Endothelial cell of umbilical vein (primary cell): ENCODE measurements around the gene NMT1. TPM values are rescaled to one million over a fixed set of nuclear protein-coding genes. Genes with fewer than 3 reads are reported as not detected.

Experiments
- BruUV-seq: library from RNA; stranded (reverse); fragments of 400-500 nt; replicated peaks from 2 replicates; lab custom pipeline; 2021; lab: Mats Ljungman, UMichigan
- CTCF ChIA-PET: fragments of 300-600, 350-600 bp; sonication (Branson Sonifier 250); formaldehyde crosslinking; loops from one replicate; lab custom pipeline; 2021; ENCODE audit warnings: antibody characterized with exemption, inconsistent platforms; lab: Charles Lee
- POLR2A ChIA-PET: fragments of 300-600, 350-600 bp; sonication (Branson Sonifier 250); formaldehyde crosslinking; loops from one replicate; lab custom pipeline; 2021; ENCODE audit warnings: antibody characterized with exemption, inconsistent platforms; lab: Charles Lee
- DNase-seq: peaks from one replicate; pipeline ENCODE4 v3.0.0-alpha.2; 2011; ENCODE audit warnings: low read depth, low spot score
- FAIRE-seq: peaks from 2 replicates; lab custom pipeline; 2011; peaks lifted over from hg19 to GRCh38; lab: Jason Lieb, UNC
- H2AFZ ChIP-seq: 2 replicates; pipeline ENCODE4 v1.6.0; 2012; ENCODE audit warnings: low read depth, low read length, control low read depth, inconsistent platforms
- H3K27ac ChIP-seq: 2 replicates; pipeline ENCODE4 v1.5.1; 2011; ENCODE audit warnings: low read depth, mild to moderate bottlenecking, control low read depth, low read length, moderate library complexity; ENCODE audit not compliant: insufficient read depth
- H3K27me3 ChIP-seq, 2 experiments: 2 replicates each; pipeline versions ENCODE4 v1.6.0 to v1.6.1; 2011; ENCODE audit warnings: low read length in 2 of 2, mixed read lengths in 1 of 2; ENCODE audit not compliant: control insufficient read depth in 2 of 2, insufficient read depth in 2 of 2
- H3K36me3 ChIP-seq, 2 experiments: 2 replicates in 1 of 2; 3 replicates in 1 of 2; pipeline ENCODE4 v1.5.1; 2011; ENCODE audit warnings: low read length in 2 of 2, mild to moderate bottlenecking in 1 of 2, moderate library complexity in 1 of 2; ENCODE audit not compliant: control insufficient read depth in 2 of 2, insufficient read depth in 2 of 2; ENCODE audit errors: extremely low read depth in 1 of 2
- H3K4me1 ChIP-seq: 3 replicates; pipeline ENCODE4 v1.5.1; 2011; ENCODE audit warnings: mild to moderate bottlenecking, low read length; ENCODE audit not compliant: control insufficient read depth, insufficient read depth; ENCODE audit errors: extremely low read depth
- H3K4me2 ChIP-seq: 2 replicates; pipeline ENCODE4 v1.6.1; 2011; ENCODE audit warnings: low read length, control low read depth, mixed read lengths; ENCODE audit not compliant: insufficient read depth
- H3K4me3 ChIP-seq, 3 experiments: fragments of 200-600 bp in 1 of 3; sonication (generic), shearing (Covaris generic) in 1 of 3; replicated peaks in 1 of 3; 2 replicates each; pipeline ENCODE4 v1.5.1; 2011 to 2016; ENCODE audit warnings: control low read depth in 3 of 3, low read length in 3 of 3, mild to moderate bottlenecking in 2 of 3, inconsistent platforms in 1 of 3, low read depth in 1 of 3, moderate library complexity in 1 of 3; ENCODE audit not compliant: insufficient read depth in 1 of 3
- H3K79me2 ChIP-seq: 2 replicates; pipeline ENCODE4 v1.6.0; 2012; ENCODE audit warnings: low read length, inconsistent platforms; ENCODE audit not compliant: control insufficient read depth, insufficient read depth
- H3K9ac ChIP-seq: replicated peaks from 2 replicates; pipeline ENCODE3; 2011; ENCODE audit warnings: low read length, control low read depth; ENCODE audit not compliant: insufficient read depth; ENCODE audit errors: extremely low read depth
- H3K9me1 ChIP-seq: replicated peaks from 3 replicates; pipeline ENCODE4 v1.6.0; 2011; ENCODE audit warnings: mild to moderate bottlenecking, low read length; ENCODE audit not compliant: control insufficient read depth, insufficient read depth; ENCODE audit errors: extremely low read depth
- H3K9me3 ChIP-seq: replicated peaks from 2 replicates; pipeline ENCODE4 v1.5.1; 2012; ENCODE audit warnings: low read length, inconsistent platforms; ENCODE audit not compliant: control insufficient read depth, insufficient read depth
- H4K20me1 ChIP-seq: replicated peaks from 2 replicates; pipeline ENCODE3; 2011; ENCODE audit warnings: mild to moderate bottlenecking, low read length; ENCODE audit not compliant: control insufficient read depth, insufficient read depth; ENCODE audit errors: extremely low read depth
- EZH2 ChIP-seq: IDR thresholded peaks from 2 replicates; pipeline ENCODE4 v1.6.1; 2012; ENCODE audit warnings: borderline replicate concordance, low read depth, mild to moderate bottlenecking, moderate library complexity, low read length, inconsistent platforms; ENCODE audit not compliant: severe bottlenecking
- FOS ChIP-seq: IDR thresholded peaks from 2 replicates; pipeline ENCODE4 v1.6.1; 2011; ENCODE audit warnings: mild to moderate bottlenecking, low read length, moderate library complexity, borderline replicate concordance; ENCODE audit not compliant: insufficient read depth
- GATA2 ChIP-seq: IDR thresholded peaks from 2 replicates; pipeline ENCODE4 v1.7.0; 2011; ENCODE audit warnings: low read depth, mild to moderate bottlenecking, moderate library complexity, mixed read lengths, low read length; ENCODE audit not compliant: insufficient read length, insufficient read depth
- JUN ChIP-seq: IDR thresholded peaks from 2 replicates; pipeline ENCODE4 v1.6.1; 2011; ENCODE audit warnings: borderline replicate concordance, low read depth; ENCODE audit not compliant: insufficient read length, insufficient read depth
- MYC ChIP-seq: IDR thresholded peaks from one replicate; pipeline ENCODE4 v1.6.1; 2011; ENCODE audit warnings: mild to moderate bottlenecking, low read depth, low read length
- POLR2A ChIP-seq: IDR thresholded peaks from 2 replicates; pipeline ENCODE4 v1.6.1; 2012; ENCODE audit warnings: low read depth, mild to moderate bottlenecking, control low read depth, low read length
- POLR2AphosphoS5 ChIP-seq: IDR thresholded peaks from 2 replicates; pipeline ENCODE4 v1.6.1; 2012; ENCODE audit warnings: low read depth, mild to moderate bottlenecking, control low read depth, low read length, moderate library complexity; ENCODE audit not compliant: insufficient read depth
- dilution Hi-C: fragments of 300-500 bp; cut with MboI; formaldehyde crosslinking; loops from one replicate; pipeline ENCODE4 v1.15.0; 2019; ENCODE audit warnings: low sequenced_read_pairs; ENCODE audit not compliant: extremely low pct_ligation_motif_present
- intact Hi-C: fragments of 100-400 bp; cut with micrococcal nuclease; formaldehyde crosslinking; loops from one replicate; pipeline ENCODE4 v1.10.0; 2022
- polyA plus RNA-seq, 4 experiments: library from polyadenylated mRNA; depleted of rRNA in 3 of 4; stranded (reverse) in 3 of 4; unstranded in 1 of 4; fragments of >200 nt; gene quantifications; 2 replicates each; pipeline versions ENCODE4 v1.2.1 to v1.2.3, GENCODE V29; 2011 to 2012; ENCODE audit warnings: missing spikeins in 1 of 4
- total RNA-seq: library from RNA; stranded (reverse); gene quantifications from 2 replicates; pipeline ENCODE4 v1.2.3, GENCODE V29; 2021
- TF ChIP-seq, protein P1 (sequence below), 2 donors: IDR thresholded peaks; 1 replicate in 1 of 2; 2 replicates in 1 of 2; pipeline ENCODE4 v1.5.1; 2011; ENCODE audit warnings: low read length in 2 of 2, mild to moderate bottlenecking in 2 of 2, moderate library complexity in 2 of 2, control low read depth in 1 of 2, inconsistent platforms in 1 of 2, low read depth in 1 of 2; ENCODE audit not compliant: insufficient read depth in 1 of 2; ENCODE audit errors: extremely low read depth in 1 of 2
- TF ChIP-seq, protein P2 (sequence below): IDR thresholded peaks from 2 replicates; pipeline ENCODE4 v1.6.1; 2011; ENCODE audit not compliant: insufficient read depth, insufficient read length

NMT1 gene
- total and polyA plus RNA-seq, 2 donors (not counting 3 experiments of a cell fraction or from before 2014, with no cell fraction given): 37.6 to 135 TPM

DNA sequence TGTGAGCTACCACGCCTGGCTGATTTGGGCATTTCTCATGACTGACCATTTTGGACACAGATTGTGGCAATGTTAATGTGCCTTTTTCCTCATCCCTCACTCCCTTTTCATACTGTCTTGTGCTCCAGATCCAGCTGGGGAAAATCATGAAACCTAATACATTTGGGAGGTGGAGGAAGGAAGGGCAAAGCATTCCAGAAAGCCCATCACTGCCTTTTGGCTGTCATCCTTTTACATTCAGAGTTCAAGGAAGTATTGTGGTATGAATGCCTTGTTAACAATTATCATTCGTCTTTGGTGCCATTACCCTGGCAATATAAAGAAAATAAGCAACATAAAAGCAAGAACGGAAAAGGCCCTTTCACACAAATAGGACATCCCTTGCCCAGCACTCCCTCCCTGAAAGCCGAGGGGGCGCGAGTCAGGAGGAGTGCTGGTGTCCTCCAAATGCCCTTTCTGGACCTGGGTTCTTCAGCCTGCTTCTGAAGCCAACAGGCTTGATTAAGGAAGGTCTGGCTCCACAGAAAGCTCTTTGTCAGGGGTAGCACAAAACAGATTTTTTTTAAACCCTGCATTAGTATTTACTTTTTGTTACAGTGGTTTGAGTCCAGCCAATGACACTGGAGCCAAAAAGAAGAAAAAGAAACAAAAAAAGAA lies 20.1 kb downstream of the NMT1 start:
- no peak overlapping the region for H3K9ac ChIP-seq
- DNase-seq: no peak
- no peak overlapping the region for H3K4me3 ChIP-seq
- FAIRE-seq: no peak
- peaks cover 46% of the 10 kb centered on the region for H3K79me2 ChIP-seq
- TF ChIP-seq GATA2 (no peak), FOS (no peak), JUN (no peak), EZH2 (no peak), POLR2AphosphoS5 (no peak), MYC (no peak), POLR2A (no peak)
- TF ChIP-seq, protein P1, sequence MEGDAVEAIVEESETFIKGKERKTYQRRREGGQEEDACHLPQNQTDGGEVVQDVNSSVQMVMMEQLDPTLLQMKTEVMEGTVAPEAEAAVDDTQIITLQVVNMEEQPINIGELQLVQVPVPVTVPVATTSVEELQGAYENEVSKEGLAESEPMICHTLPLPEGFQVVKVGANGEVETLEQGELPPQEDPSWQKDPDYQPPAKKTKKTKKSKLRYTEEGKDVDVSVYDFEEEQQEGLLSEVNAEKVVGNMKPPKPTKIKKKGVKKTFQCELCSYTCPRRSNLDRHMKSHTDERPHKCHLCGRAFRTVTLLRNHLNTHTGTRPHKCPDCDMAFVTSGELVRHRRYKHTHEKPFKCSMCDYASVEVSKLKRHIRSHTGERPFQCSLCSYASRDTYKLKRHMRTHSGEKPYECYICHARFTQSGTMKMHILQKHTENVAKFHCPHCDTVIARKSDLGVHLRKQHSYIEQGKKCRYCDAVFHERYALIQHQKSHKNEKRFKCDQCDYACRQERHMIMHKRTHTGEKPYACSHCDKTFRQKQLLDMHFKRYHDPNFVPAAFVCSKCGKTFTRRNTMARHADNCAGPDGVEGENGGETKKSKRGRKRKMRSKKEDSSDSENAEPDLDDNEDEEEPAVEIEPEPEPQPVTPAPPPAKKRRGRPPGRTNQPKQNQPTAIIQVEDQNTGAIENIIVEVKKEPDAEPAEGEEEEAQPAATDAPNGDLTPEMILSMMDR (IDR thresholded peaks at IDR 0.05; ENCODE audit: extremely low read depth in 1 of 2, insufficient read depth in 1 of 2, low read depth in 1 of 2, low read length in 2 of 2): no peak
- TF ChIP-seq, protein P2, sequence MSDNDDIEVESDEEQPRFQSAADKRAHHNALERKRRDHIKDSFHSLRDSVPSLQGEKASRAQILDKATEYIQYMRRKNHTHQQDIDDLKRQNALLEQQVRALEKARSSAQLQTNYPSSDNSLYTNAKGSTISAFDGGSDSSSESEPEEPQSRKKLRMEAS: no peak
- no peaks in the 10 kb centered on the region for H4K20me1 ChIP-seq
- H3K27me3 ChIP-seq: no peaks in the 10 kb centered on the region
- H3K4me2 ChIP-seq: no peak overlapping the region
- CTCF ChIA-PET: no interaction called here
- no peaks in the 10 kb centered on the region for H3K9me3 ChIP-seq
- peaks cover 2% of the 10 kb centered on the region for H3K4me1 ChIP-seq
- no peak overlapping the region for H2AFZ ChIP-seq
- H3K27ac ChIP-seq: no peak overlapping the region
- intact Hi-C loops (no loop called here), dilution Hi-C loops (no loop called here)
- H3K9me1 ChIP-seq: no peaks in the 10 kb centered on the region
- BruUV-seq: no TSS peak
- H3K36me3 ChIP-seq: peaks cover 14 to 21% of the 10 kb centered on the region in 2 experiments
- POLR2A ChIA-PET: no interaction called here
